ENCODE data around the gene SEL1L. TPM values are rescaled to one million over a fixed set of nuclear protein-coding genes. Genes with fewer than 3 reads are reported as not detected.
A peak's percentile ranks its signal among the peaks of the same experiment; 100 is the strongest.
"Not testable (repeated sequence)": the region's sequence is repeated elsewhere in the genome, so short reads cannot be mapped to it uniquely, and the experiment has no call there.

SEL1L gene
- total RNA-seq, 2 experiments from 2014 or later: 40.5 to 41.2 TPM

GRCh38 chr14:81435391-81436295 is 98.0 kb downstream of the SEL1L start:
- Mint-ChIP-seq H3K9me3 (no peaks in the 10 kb centered on the region), H3K4me1 (ENCODE audit: low read depth) (peaks cover 10% of the 10 kb centered on the region), H3K27ac (no peak overlapping the region), H3K27me3 (ENCODE audit: low read depth) (peaks cover 62% of the 10 kb centered on the region), H3K4me3 (peak overlapping the region; percentile 66), H3K36me3 (ENCODE audit: low read depth) (no peaks in the 10 kb centered on the region)
- CTCF ChIA-PET: interaction anchor here (0.6 to 1.4 kb wide), 4 partner anchors 25 to 166 kb away, joined by 3 to 5 read pairs (median 4); no protein-coding TSS in a partner anchor
- intact Hi-C loops (cut with micrococcal nuclease): loop anchor here (1.0 to 5.0 kb wide), 3 partner anchors 18 to 213 kb away; partner anchors contain the start of gene GTF2A1
- DNase-seq: peak; percentile 37

GRCh38 chr14:81435048-81435390 is 98.6 kb downstream of the SEL1L start:
- intact Hi-C loops (cut with micrococcal nuclease): loop anchor here (1.0 to 5.0 kb wide), 2 partner anchors 29 to 213 kb away; partner anchors contain the start of gene GTF2A1
- Mint-ChIP-seq H3K4me3 (peak overlapping the region; percentile 66), H3K4me1 (ENCODE audit: low read depth) (peaks cover 10% of the 10 kb centered on the region), H3K27ac (no peak overlapping the region), H3K9me3 (no peaks in the 10 kb centered on the region), H3K36me3 (ENCODE audit: low read depth) (no peaks in the 10 kb centered on the region), H3K27me3 (ENCODE audit: low read depth) (peaks cover 60% of the 10 kb centered on the region)
- DNase-seq: no peak
- CTCF ChIA-PET: no interaction called here

DNA sequence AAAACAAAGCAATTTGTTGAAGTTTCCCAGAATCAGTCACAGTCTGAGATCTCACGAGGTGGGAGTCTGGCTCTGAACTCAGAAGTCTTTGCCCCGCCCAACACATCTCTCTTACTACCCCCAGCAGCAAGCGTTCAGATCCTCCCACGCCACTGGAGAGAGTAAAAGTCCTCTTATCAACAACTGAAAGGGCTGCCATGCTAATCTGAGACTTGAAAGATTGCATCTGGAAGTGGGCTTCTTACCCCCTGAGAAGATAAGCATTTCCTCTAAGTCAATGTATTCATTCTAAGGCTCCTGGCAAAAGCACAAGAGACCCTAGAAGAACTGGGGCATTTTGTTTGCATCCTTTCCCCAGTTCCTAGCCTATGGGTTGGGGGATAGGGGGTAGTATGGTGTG is 99.4 kb downstream of the SEL1L start:
- Mint-ChIP-seq H3K4me1 (ENCODE audit: low read depth) (peaks cover 10% of the 10 kb centered on the region), H3K4me3 (no peak overlapping the region), H3K9me3 (no peaks in the 10 kb centered on the region), H3K27ac (no peak overlapping the region), H3K27me3 (ENCODE audit: low read depth) (peaks cover 56% of the 10 kb centered on the region), H3K36me3 (ENCODE audit: low read depth) (no peaks in the 10 kb centered on the region)
- DNase-seq: no peak
- intact Hi-C loops (cut with micrococcal nuclease): no loop called here
- CTCF ChIA-PET: no interaction called here

- Mint-ChIP-seq H3K27ac (no peak overlapping the region), H3K9me3 (no peaks in the 10 kb centered on the region)
- no peak for DNase-seq
These were observed 100.3 kb downstream of the SEL1L start for GRCh38 chr14:81433378-81433777.

DNA sequence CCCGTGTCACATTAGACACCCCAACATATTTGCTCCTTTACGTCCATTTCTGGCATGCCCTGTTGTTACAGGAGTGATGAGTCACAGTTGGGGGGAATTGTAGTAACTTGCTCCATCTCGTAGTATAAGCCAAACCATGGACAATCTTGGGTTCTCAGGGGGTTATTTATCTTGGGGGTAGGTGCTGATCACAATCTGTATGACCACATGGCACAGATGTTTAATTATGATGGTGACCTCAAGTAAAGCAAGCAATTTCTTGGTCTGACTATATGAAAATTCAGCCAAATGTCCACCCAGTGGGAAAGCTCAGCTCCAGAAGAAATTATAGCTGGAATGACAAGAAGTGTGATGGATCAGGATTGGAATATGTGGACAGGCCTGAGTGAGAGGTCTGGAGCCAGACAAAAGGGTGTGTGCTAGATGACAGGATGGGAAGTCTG is 101.4 kb downstream of the SEL1L start:
- CTCF ChIA-PET: no interaction called here
- Mint-ChIP-seq H3K4me3 (no peak overlapping the region), H3K27me3 (ENCODE audit: low read depth) (peaks cover 53% of the 10 kb centered on the region), H3K9me3 (no peaks in the 10 kb centered on the region), H3K36me3 (ENCODE audit: low read depth) (no peaks in the 10 kb centered on the region), H3K27ac (no peak overlapping the region), H3K4me1 (ENCODE audit: low read depth) (peaks cover 9% of the 10 kb centered on the region)
- intact Hi-C loops (cut with micrococcal nuclease): no loop called here
- no peak for DNase-seq

More at GRCh38 chr14:81433378-81433777, 100.3 kb downstream of the SEL1L start:
- intact Hi-C loops (cut with micrococcal nuclease): no loop called here
- CTCF ChIA-PET: interaction anchor here (1.0 kb wide), 1 partner anchor 20 kb away, joined by 4 read pairs; no protein-coding TSS in a partner anchor
- Mint-ChIP-seq H3K36me3 (ENCODE audit: low read depth) (no peaks in the 10 kb centered on the region), H3K4me3 (no peak overlapping the region), H3K4me1 (ENCODE audit: low read depth) (peaks cover 10% of the 10 kb centered on the region), H3K27me3 (ENCODE audit: low read depth) (peaks cover 51% of the 10 kb centered on the region)

DNA sequence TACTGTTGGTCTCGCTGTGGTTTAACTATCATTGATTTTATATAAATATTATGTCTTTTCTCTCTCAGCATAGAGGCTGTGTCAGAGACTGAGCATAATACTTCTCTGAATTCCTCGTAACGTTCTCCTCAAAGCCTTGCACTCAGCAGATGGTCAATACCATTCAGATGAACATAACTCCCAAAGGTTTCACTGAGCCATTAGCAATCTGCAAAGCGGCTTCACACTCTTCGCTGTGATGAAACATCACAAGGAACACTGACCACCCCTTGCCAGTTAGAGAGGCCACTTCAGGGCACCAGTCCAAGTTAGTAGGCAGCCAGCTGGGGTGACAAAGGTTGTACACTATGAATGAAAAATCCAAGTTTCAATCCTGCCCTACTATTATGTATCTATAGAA is 103.4 kb downstream of the SEL1L start:
- Mint-ChIP-seq H3K4me1 (ENCODE audit: low read depth) (peaks cover under 1% of the 10 kb centered on the region), H3K27ac (no peak overlapping the region), H3K4me3 (no peak overlapping the region), H3K9me3 (no peaks in the 10 kb centered on the region), H3K36me3 (ENCODE audit: low read depth) (no peaks in the 10 kb centered on the region), H3K27me3 (ENCODE audit: low read depth) (peaks cover 51% of the 10 kb centered on the region)
- intact Hi-C loops (cut with micrococcal nuclease): no loop called here
- no peak for DNase-seq
- CTCF ChIA-PET: interaction anchor here (1.4 to 1.6 kb wide), 2 partner anchors 23 to 161 kb away, joined by 3 to 8 read pairs; no protein-coding TSS in a partner anchor

DNA sequence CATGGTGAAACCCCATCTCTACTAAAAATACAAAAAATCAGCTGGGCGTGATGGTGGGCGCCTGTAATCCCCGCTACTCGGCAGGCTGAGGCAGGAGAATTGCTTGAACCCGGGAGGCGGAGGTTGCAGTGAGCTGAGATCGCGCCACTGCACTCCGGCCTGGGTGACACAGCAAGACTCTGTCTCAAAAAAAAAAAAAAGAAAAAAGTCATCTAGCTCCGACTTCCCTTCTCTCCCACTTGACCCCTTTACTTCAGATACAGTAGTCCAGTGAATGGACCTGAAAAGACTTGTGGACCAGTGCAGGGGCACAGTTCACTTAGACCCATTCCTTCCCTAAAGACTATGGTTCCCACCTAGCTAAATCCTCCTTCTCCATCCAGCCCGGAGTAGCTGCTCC is 103.9 kb downstream of the SEL1L start:
- H3K4me1 Mint-ChIP-seq (ENCODE audit: low read depth); H3K36me3 Mint-ChIP-seq (ENCODE audit: low read depth); H3K27ac Mint-ChIP-seq; intact Hi-C loops (cut with micrococcal nuclease); DNase-seq; H3K9me3 Mint-ChIP-seq; H3K4me3 Mint-ChIP-seq: not testable (repeated sequence)
- peaks cover 46% of the 10 kb centered on the region for H3K27me3 Mint-ChIP-seq (ENCODE audit: low read depth)
- CTCF ChIA-PET: interaction anchor here (1.4 to 1.6 kb wide), 2 partner anchors 24 to 161 kb away, joined by 3 to 8 read pairs; no protein-coding TSS in a partner anchor

DNA sequence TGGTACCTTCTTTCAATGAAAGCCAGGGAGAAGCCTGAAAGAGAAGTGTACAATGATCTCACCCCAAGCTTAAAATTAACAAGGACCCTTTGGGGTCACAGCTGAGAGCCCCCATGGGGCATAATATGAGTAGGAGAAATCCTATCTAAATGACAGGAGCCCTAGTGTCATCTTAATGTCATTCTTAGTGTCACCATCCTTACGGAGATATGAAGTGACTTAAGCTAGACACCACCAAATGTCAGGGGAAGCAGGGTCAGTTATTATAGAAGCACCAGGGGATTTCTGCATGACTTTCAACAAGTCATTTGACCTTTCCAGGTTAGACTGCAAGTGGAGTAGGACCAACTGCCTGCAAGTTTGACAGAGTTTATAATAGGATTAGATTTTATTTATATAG is 104.6 kb downstream of the SEL1L start:
- H3K36me3 Mint-ChIP-seq (ENCODE audit: low read depth): no peaks in the 10 kb centered on the region
- no peaks in the 10 kb centered on the region for H3K4me1 Mint-ChIP-seq (ENCODE audit: low read depth)
- intact Hi-C loops (cut with micrococcal nuclease): no loop called here
- no peak overlapping the region for H3K4me3 Mint-ChIP-seq
- CTCF ChIA-PET: interaction anchor here (1.4 to 1.5 kb wide), 2 partner anchors 24 to 35 kb away, joined by 6 to 8 read pairs; no protein-coding TSS in a partner anchor
- H3K27ac Mint-ChIP-seq: no peak overlapping the region
- DNase-seq: no peak
- H3K27me3 Mint-ChIP-seq (ENCODE audit: low read depth): peaks cover 40% of the 10 kb centered on the region
- no peaks in the 10 kb centered on the region for H3K9me3 Mint-ChIP-seq

- no peak overlapping the region for H3K27ac Mint-ChIP-seq
- DNase-seq: no peak
- intact Hi-C loops (cut with micrococcal nuclease): no loop called here
- H3K4me1 Mint-ChIP-seq (ENCODE audit: low read depth): no peaks in the 10 kb centered on the region
- H3K9me3 Mint-ChIP-seq: no peaks in the 10 kb centered on the region
- H3K27me3 Mint-ChIP-seq (ENCODE audit: low read depth): peaks cover 26% of the 10 kb centered on the region
- H3K36me3 Mint-ChIP-seq (ENCODE audit: low read depth): no peaks in the 10 kb centered on the region
- CTCF ChIA-PET: interaction anchor here (0.7 to 1.5 kb wide), 2 partner anchors 37 to 794 kb away, joined by 3 to 6 read pairs; no protein-coding TSS in a partner anchor
- no peak overlapping the region for H3K4me3 Mint-ChIP-seq
These were observed 106.2 kb downstream of the SEL1L start for GRCh38 chr14:81427348-81428058.

DNA sequence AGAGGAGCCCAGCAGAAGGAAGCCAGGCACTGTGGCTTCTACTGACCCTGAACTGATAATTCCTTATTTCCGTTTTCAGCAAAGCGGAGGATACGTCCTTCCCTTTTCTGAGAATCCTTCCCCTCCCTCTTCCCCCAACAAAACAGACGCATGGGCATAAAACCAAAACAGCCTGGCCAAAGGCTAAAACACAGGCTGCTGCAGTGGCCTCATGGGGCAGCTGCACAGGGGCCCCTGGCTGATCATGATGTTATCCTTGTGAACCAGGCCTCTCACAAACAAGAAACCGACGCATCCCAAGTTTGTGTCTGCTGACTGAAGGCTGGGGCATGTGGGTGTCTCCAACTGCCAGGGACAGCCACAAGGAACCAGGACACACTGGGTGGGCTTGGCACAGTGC is 110.1 kb downstream of the SEL1L start:
- intact Hi-C loops (cut with micrococcal nuclease): no loop called here
- Mint-ChIP-seq H3K4me3 (no peak overlapping the region), H3K27me3 (ENCODE audit: low read depth) (peaks cover 20% of the 10 kb centered on the region), H3K4me1 (ENCODE audit: low read depth) (no peaks in the 10 kb centered on the region), H3K27ac (no peak overlapping the region), H3K9me3 (no peaks in the 10 kb centered on the region), H3K36me3 (ENCODE audit: low read depth) (no peaks in the 10 kb centered on the region)
- CTCF ChIA-PET: no interaction called here
- DNase-seq: no peak
